Measurements from ENCODE around the gene TENM3.

DNA sequence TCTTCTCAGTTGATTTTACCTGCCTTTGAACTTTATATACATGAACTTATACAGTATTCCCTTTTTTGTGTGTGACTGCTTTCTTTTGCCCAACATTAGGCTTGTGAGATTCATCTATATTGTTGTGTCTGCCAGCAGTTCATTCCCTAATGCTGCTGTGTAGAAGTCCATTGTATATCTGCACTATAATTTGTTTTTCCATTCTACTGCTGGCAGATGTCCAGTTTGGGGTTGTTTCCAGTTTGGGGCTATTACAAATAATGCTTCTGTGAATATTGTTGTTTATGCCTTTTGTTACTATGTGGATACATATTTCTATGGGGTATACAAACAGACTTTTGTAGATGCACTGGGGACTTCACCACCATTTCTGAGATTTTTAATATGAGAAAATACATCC is 405.6 kb downstream of the TENM3 start:
- TF ChIP-seq, protein P1, sequence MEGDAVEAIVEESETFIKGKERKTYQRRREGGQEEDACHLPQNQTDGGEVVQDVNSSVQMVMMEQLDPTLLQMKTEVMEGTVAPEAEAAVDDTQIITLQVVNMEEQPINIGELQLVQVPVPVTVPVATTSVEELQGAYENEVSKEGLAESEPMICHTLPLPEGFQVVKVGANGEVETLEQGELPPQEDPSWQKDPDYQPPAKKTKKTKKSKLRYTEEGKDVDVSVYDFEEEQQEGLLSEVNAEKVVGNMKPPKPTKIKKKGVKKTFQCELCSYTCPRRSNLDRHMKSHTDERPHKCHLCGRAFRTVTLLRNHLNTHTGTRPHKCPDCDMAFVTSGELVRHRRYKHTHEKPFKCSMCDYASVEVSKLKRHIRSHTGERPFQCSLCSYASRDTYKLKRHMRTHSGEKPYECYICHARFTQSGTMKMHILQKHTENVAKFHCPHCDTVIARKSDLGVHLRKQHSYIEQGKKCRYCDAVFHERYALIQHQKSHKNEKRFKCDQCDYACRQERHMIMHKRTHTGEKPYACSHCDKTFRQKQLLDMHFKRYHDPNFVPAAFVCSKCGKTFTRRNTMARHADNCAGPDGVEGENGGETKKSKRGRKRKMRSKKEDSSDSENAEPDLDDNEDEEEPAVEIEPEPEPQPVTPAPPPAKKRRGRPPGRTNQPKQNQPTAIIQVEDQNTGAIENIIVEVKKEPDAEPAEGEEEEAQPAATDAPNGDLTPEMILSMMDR (IDR thresholded peaks at IDR 0.05; ENCODE audit: borderline replicate concordance, extremely low read depth, low read length, poor library complexity, severe bottlenecking), result no peak
- no peak for TF ChIP-seq EZH2 (IDR thresholded peaks at IDR 0.05; ENCODE audit: borderline replicate concordance, low read depth, low read length, severe bottlenecking)
